ENCODE results near the gene OTUD1. TPM values are rescaled to one million over a fixed set of nuclear protein-coding genes. Genes with fewer than 3 reads are reported as not detected.

OTUD1 gene
- total and polyA plus RNA-seq, 2 donors (not counting 1 experiment from before 2014, with no cell fraction given): 69.0 to 92.8 TPM

- H3K4me3 ChIP-seq (ENCODE audit: control extremely low read depth in 1 of 5, extremely low read depth in 1 of 5, insufficient read depth in 1 of 5, low read depth in 2 of 5, low read length in 4 of 5): no peak overlapping the region
- H3K9me3 Mint-ChIP-seq (ENCODE audit: insufficient read depth): no peaks in the 10 kb centered on the region
- H3K27me3 ChIP-seq (replicated peaks in 1 of 4; ENCODE audit: control extremely low read depth in 1 of 4, control insufficient read depth in 3 of 4, insufficient read depth in 4 of 4, low read length in 3 of 4): no peaks in the 10 kb centered on the region
- H3K4me3 Mint-ChIP-seq: no peak overlapping the region
- no peaks in the 10 kb centered on the region for H3K79me2 ChIP-seq (ENCODE audit: control insufficient read depth, insufficient read depth, low read length)
- ChIA-PET POLR2A (no interaction called here), CTCF (no interaction called here)
- H3K36me3 ChIP-seq (replicated peaks in 1 of 2; ENCODE audit: control extremely low read depth in 1 of 2, control insufficient read depth in 1 of 2, extremely low read depth in 1 of 2, insufficient read depth in 2 of 2, low read length in 1 of 2): no peaks in the 10 kb centered on the region
- H3K9me3 ChIP-seq (ENCODE audit: control extremely low read depth in 1 of 3, control insufficient read depth in 2 of 3, insufficient read depth in 1 of 3, low read length in 2 of 3): no peaks in the 10 kb centered on the region
- intact Hi-C loops (cut with micrococcal nuclease): loop anchor here (10.0 kb wide), 3 partner anchors 88 to 1292 kb away; partner anchors contain the start of genes ARHGAP21 and C10orf67
- H2AFZ ChIP-seq (ENCODE audit: insufficient read depth, low read depth, low read length, poor library complexity, severe bottlenecking): no peak overlapping the region
- ATAC-seq (ENCODE audit: low read depth) (no peak), DNase-seq (no peak)
- no peak for TF ChIP-seq CTCF (IDR thresholded peaks at IDR 0.05)
- TF ChIP-seq EZH2 (IDR thresholded peaks at IDR 0.05; ENCODE audit: borderline replicate concordance, insufficient read depth, low read depth, low read length, poor library complexity, severe bottlenecking): no peak
- no peak overlapping the region for H3K27ac Mint-ChIP-seq
- no peak overlapping the region for H3K27ac ChIP-seq (ENCODE audit: low read length in 2 of 2)
- H3K4me1 Mint-ChIP-seq: peaks cover 21% of the 10 kb centered on the region
- H3K27me3 Mint-ChIP-seq: no peaks in the 10 kb centered on the region
- no peak overlapping the region for H3K4me2 ChIP-seq (replicated peaks; ENCODE audit: low read depth, low read length, poor library complexity, severe bottlenecking)
- no peak overlapping the region for H3K9ac ChIP-seq (ENCODE audit: low read length)
- 100% methylated on average over 1 of the region's 3 CpGs for WGBS (ENCODE audit: insufficient coverage)
- peaks cover 4 to 8% of the 10 kb centered on the region in 2 donors for H3K4me1 ChIP-seq (ENCODE audit: control insufficient read depth in 2 of 2, insufficient read depth in 2 of 2, low read length in 2 of 2)
- H4K20me1 ChIP-seq (ENCODE audit: control insufficient read depth, insufficient read depth, low read length, poor library complexity, severe bottlenecking): no peaks in the 10 kb centered on the region
Measured at GRCh38 chr10:23432639-23433038, 6.2 kb upstream of the OTUD1 start.

- Histone ChIP-seq H4K20me1 (ENCODE audit: control insufficient read depth, insufficient read depth, low read length, poor library complexity, severe bottlenecking) (no peaks in the 10 kb centered on the region), H3K9ac (ENCODE audit: low read length) (no peak overlapping the region), H3K36me3 (replicated peaks in 1 of 2; ENCODE audit: control extremely low read depth in 1 of 2, control insufficient read depth in 1 of 2, extremely low read depth in 1 of 2, insufficient read depth in 2 of 2, low read length in 1 of 2) (no peaks in the 10 kb centered on the region), H3K4me2 (replicated peaks; ENCODE audit: low read depth, low read length, poor library complexity, severe bottlenecking) (peak overlapping the region; percentile 15), H3K79me2 (ENCODE audit: control insufficient read depth, insufficient read depth, low read length) (no peaks in the 10 kb centered on the region), H2AFZ (ENCODE audit: insufficient read depth, low read depth, low read length, poor library complexity, severe bottlenecking) (no peak overlapping the region), H3K4me3 (ENCODE audit: control extremely low read depth in 1 of 5, extremely low read depth in 1 of 5, insufficient read depth in 1 of 5, low read depth in 2 of 5, low read length in 4 of 5) (no peak overlapping the region), H3K27me3 (replicated peaks in 1 of 4; ENCODE audit: control extremely low read depth in 1 of 4, control insufficient read depth in 3 of 4, insufficient read depth in 4 of 4, low read length in 3 of 4) (no peaks in the 10 kb centered on the region), H3K9me3 (ENCODE audit: control extremely low read depth in 1 of 3, control insufficient read depth in 2 of 3, insufficient read depth in 1 of 3, low read length in 2 of 3) (no peaks in the 10 kb centered on the region), H3K27ac (ENCODE audit: low read length in 2 of 2) (no peak overlapping the region), H3K4me1 (ENCODE audit: control insufficient read depth in 2 of 2, insufficient read depth in 2 of 2, low read length in 2 of 2) (peaks cover 9 to 16% of the 10 kb centered on the region in 2 donors)
- WGBS (ENCODE audit: insufficient coverage): no CpG with 5 or more reads among the region's 2 CpGs
- Mint-ChIP-seq H3K4me1 (peaks cover 28% of the 10 kb centered on the region), H3K27me3 (no peaks in the 10 kb centered on the region), H3K9me3 (ENCODE audit: insufficient read depth) (no peaks in the 10 kb centered on the region), H3K4me3 (no peak overlapping the region), H3K27ac (no peak overlapping the region)
- TF ChIP-seq EZH2 (IDR thresholded peaks at IDR 0.05; ENCODE audit: borderline replicate concordance, insufficient read depth, low read depth, low read length, poor library complexity, severe bottlenecking) (no peak), CTCF (IDR thresholded peaks at IDR 0.05) (no peak)
- DNase-seq (peak; percentile 60), ATAC-seq (ENCODE audit: low read depth) (no peak)
- intact Hi-C loops (cut with micrococcal nuclease): loop anchor here (2.0 to 10.0 kb wide), 4 partner anchors 15 to 1291 kb away; partner anchors contain the start of genes ARHGAP21 and C10orf67
- ChIA-PET CTCF (interaction anchor here (1.2 to 1.5 kb wide), 2 partner anchors 27 to 92 kb away, joined by 3 to 4 read pairs; no protein-coding TSS in a partner anchor), POLR2A (interaction anchor here (0.5 kb wide), 1 partner anchor 109 kb away, joined by 5 read pairs; no protein-coding TSS in a partner anchor)
Measured at GRCh38 chr10:23433701-23434100, 5.2 kb upstream of the OTUD1 start.
